T-cell (primary cell): Measurements from ENCODE around the gene ANXA6. TPM values are rescaled to one million over a fixed set of nuclear protein-coding genes. Genes with fewer than 3 reads are reported as not detected.
"Not testable (repeated sequence)": the region's sequence is repeated elsewhere in the genome, so short reads cannot be mapped to it uniquely, and the experiment has no call there.

ENCODE experiments used
- ATAC-seq, 4 experiments: fragments of 200-7000 bp in 3 of 4; fragments of 150-1000 bp in 1 of 4; cut with Tn5 transposase; replicated peaks in 1 of 4; 1 replicate in 3 of 4; 2 replicates in 1 of 4; pipeline ENCODE4 v1.10.0; 2021; ENCODE audit warnings: moderate library complexity in 3 of 4, mild to moderate bottlenecking in 2 of 4, moderate number of reproducible peaks in 1 of 4
- CTCF ChIA-PET, 2 donors: fragments of 300-600 bp; sonication (Branson Sonifier 250); formaldehyde crosslinking; loops; one replicate each; lab custom pipeline; 2022; ENCODE audit warnings: antibody characterized with exemption in 2 of 2; lab: Charles Lee
- POLR2A ChIA-PET, 2 donors: fragments of 300-600 bp; sonication (Branson Sonifier 250); formaldehyde crosslinking; loops; one replicate each; lab custom pipeline; 2022; ENCODE audit warnings: antibody characterized with exemption in 2 of 2; lab: Charles Lee
- DNase-seq, 35 experiments: peaks; one replicate each; pipeline versions ENCODE4 v3.0.0 to v3.0.0-alpha.2; 2013 to 2023
- H3K27ac ChIP-seq: one replicate; pipeline ENCODE4 v1.5.1; 2013; ENCODE audit warnings: low read length
- H3K27me3 ChIP-seq, 2 experiments: replicated peaks in 1 of 2; 1 replicate in 1 of 2; 2 replicates in 1 of 2; pipeline versions ENCODE4 v1.6.1 to v1.7.0; 2013; ENCODE audit warnings: low read length in 1 of 2, mixed read lengths in 1 of 2; ENCODE audit not compliant: control insufficient read depth in 2 of 2, insufficient read depth in 2 of 2; ENCODE audit errors: extremely low read depth in 1 of 2
- H3K36me3 ChIP-seq, 2 donors: 1 replicate in 1 of 2; 2 replicates in 1 of 2; pipeline versions ENCODE4 v1.6.1 to v1.7.0; 2013; ENCODE audit warnings: low read length in 1 of 2; ENCODE audit not compliant: control insufficient read depth in 2 of 2, insufficient read depth in 1 of 2; ENCODE audit errors: extremely low read depth in 1 of 2
- H3K4me1 ChIP-seq, 2 experiments: 1 replicate in 1 of 2; 2 replicates in 1 of 2; pipeline versions ENCODE4 v1.6.1 to v1.7.0; 2013; ENCODE audit warnings: low read length in 2 of 2, mixed read lengths in 1 of 2; ENCODE audit not compliant: insufficient read depth in 2 of 2, control insufficient read depth in 1 of 2; ENCODE audit errors: extremely low read depth in 1 of 2
- H3K4me3 ChIP-seq, 2 donors: 1 replicate in 1 of 2; 2 replicates in 1 of 2; pipeline versions ENCODE4 v1.5.1 to v1.7.0; 2013; ENCODE audit warnings: mild to moderate bottlenecking in 2 of 2, low read length in 1 of 2, moderate library complexity in 1 of 2; ENCODE audit not compliant: control insufficient read depth in 1 of 2; ENCODE audit errors: extremely low read depth in 1 of 2
- H3K9me3 ChIP-seq: 2 replicates; pipeline ENCODE4 v1.7.0; 2013
- H3K27ac Mint-ChIP-seq, 2 donors: one replicate each; pipeline ENCODE4 v1.8.0; 2020 to 2021; ENCODE audit warnings: mild to moderate bottlenecking in 2 of 2, mixed read lengths in 2 of 2
- H3K27me3 Mint-ChIP-seq, 2 donors: one replicate each; pipeline ENCODE4 v1.8.0; 2021 to 2022; ENCODE audit warnings: mixed read lengths in 2 of 2
- H3K36me3 Mint-ChIP-seq: one replicate; pipeline ENCODE4 v1.8.0; 2021; ENCODE audit warnings: mixed read lengths
- H3K4me1 Mint-ChIP-seq, 3 donors: one replicate each; pipeline ENCODE4 v1.8.0; 2020 to 2022; ENCODE audit warnings: mixed read lengths in 3 of 3, mild to moderate bottlenecking in 1 of 3
- H3K4me3 Mint-ChIP-seq, 3 donors: one replicate each; pipeline ENCODE4 v1.8.0; 2020 to 2022; ENCODE audit warnings: mild to moderate bottlenecking in 3 of 3, mixed read lengths in 3 of 3, moderate library complexity in 3 of 3
- H3K9me3 Mint-ChIP-seq, 3 donors: one replicate each; pipeline ENCODE4 v1.8.0; 2020 to 2022; ENCODE audit warnings: mixed read lengths in 3 of 3
- WGBS: methylation state at CpG from one replicate; pipeline ENCODE4 v1.1.5; 2013; ENCODE audit warnings: missing lambda C conversion rate; ENCODE audit not compliant: insufficient coverage; 5-methylcytosine and 5-hydroxymethylcytosine counted together
- total RNA-seq, 35 experiments: library from RNA in 6 of 35; stranded (reverse) in 6 of 35; fragments of 120-200 nt in 1 of 35; gene quantifications; one replicate each; pipeline versions ENCODE4 v1.2.1 to v1.2.4 and lab custom pipeline; 2013 to 2026

ANXA6 gene
- total RNA-seq, 5 donors from 2014 or later (not counting 1 experiment from before 2014, with no cell fraction given), result 266 to 395 (median 345) TPM

DNA sequence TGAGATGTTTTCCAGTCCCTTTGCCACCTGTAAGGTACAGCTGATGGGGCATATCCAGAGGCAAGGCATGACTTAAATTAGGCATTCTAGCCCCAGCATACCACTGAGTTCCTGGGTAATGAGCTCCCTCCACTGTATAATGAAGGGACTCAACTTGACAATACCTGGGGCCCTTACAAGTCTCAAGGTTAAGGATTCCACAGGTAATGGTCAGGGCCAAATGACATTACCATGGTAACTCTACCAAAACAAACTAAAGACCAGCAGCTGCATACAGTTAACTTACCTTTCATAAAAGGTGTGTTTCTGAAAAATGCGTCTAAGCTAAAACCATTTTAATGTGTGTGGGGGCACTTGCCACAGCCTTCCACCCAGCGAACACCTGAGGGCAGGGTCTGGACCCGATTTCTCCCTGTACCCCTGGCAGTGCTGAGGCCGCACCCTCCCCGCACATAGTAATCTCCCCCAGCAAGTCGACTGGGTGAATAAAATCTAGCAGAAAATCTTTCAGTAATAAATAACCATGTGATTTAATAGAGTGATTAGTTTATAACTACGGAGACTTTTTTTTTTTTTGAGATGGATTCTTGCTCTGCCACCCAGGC lies 42.1 kb upstream of the ANXA6 start:
- Mint-ChIP-seq H3K27me3 (no peaks in the 10 kb centered on the region), H3K4me3 (no peak overlapping the region), H3K9me3 (no peaks in the 10 kb centered on the region), H3K36me3 (peaks cover 52% of the 10 kb centered on the region), H3K4me1 (peaks cover 43 to 52% (median 50%) of the 10 kb centered on the region in 3 donors), H3K27ac (peak overlapping the region; percentile 21 to 89)
- no CpG with 5 or more reads among the region's 7 CpGs for WGBS
- DNase-seq, result no peak
- H3K36me3 ChIP-seq, result peaks cover 8 to 69% of the 10 kb centered on the region in 2 donors
- ChIA-PET POLR2A (interaction anchor here in 1 of 2 donors (0.5 kb wide), 1 partner anchor 716 kb away, joined by 3 read pairs; no protein-coding TSS in a partner anchor), CTCF (interaction anchor here in 1 of 2 donors (0.5 kb wide), 1 partner anchor 28 kb away, joined by 3 read pairs; no protein-coding TSS in a partner anchor)
- H3K9me3 ChIP-seq, result no peaks in the 10 kb centered on the region
- H3K4me3 ChIP-seq, result no peak overlapping the region
- H3K27ac ChIP-seq, result no peak overlapping the region
- peaks cover 9 to 30% of the 10 kb centered on the region in 2 experiments for H3K4me1 ChIP-seq
- no peak for ATAC-seq
- no peaks in the 10 kb centered on the region for H3K27me3 ChIP-seq

DNA sequence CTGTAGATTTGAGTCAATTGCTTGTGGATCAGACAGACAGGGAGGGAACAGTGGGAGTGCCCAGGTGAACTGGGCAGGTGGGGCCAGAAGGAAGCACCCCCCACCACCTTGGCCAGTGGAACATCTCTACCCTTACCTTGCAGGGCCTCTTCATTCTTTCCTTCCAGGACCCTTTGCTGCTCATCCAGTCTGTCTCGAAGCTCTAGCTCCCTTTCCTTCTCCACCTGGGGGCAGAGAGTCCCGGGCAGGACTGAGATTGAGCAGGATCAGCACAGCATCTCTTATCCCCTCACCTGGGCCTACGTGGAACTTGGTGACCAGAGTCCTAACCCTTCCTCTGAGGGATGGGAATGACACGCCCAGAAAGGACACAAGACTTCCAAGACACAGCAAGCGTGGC lies 41.3 kb upstream of the ANXA6 start:
- Mint-ChIP-seq H3K4me1 (peaks cover 49 to 53% (median 49%) of the 10 kb centered on the region in 3 donors), H3K27ac (peak overlapping the region; percentile 55 to 89), H3K27me3 (no peaks in the 10 kb centered on the region), H3K36me3 (peaks cover 58% of the 10 kb centered on the region), H3K4me3 (no peak overlapping the region), H3K9me3 (no peaks in the 10 kb centered on the region)
- ChIA-PET POLR2A (interaction anchor here in 1 of 2 donors (0.6 kb wide), 1 partner anchor 140 kb away, joined by 3 read pairs; no protein-coding TSS in a partner anchor), CTCF (interaction anchor here in 1 of 2 donors (1.0 kb wide), 1 partner anchor 25 kb away, joined by 4 read pairs; the partner anchor contains the start of gene CCDC69)
- ATAC-seq (no peak), DNase-seq (no peak)
- Histone ChIP-seq H3K4me1 (peaks cover 9 to 30% of the 10 kb centered on the region in 2 experiments), H3K27ac (no peak overlapping the region), H3K27me3 (no peaks in the 10 kb centered on the region), H3K36me3 (peaks cover 3 to 69% of the 10 kb centered on the region in 2 donors), H3K4me3 (no peak overlapping the region), H3K9me3 (no peaks in the 10 kb centered on the region)
- WGBS, result 94% methylated on average over 2 of the region's 5 CpGs

GRCh38 chr5:151197291-151197600 lies 39.7 kb upstream of the ANXA6 start:
- H3K27ac Mint-ChIP-seq, result peak overlapping the region; percentile 73 to 85
- H3K27me3 ChIP-seq, DNase-seq, H3K4me3 ChIP-seq, H3K4me3 Mint-ChIP-seq, H3K27ac ChIP-seq, H3K9me3 ChIP-seq, CTCF ChIA-PET, H3K27me3 Mint-ChIP-seq, POLR2A ChIA-PET, ATAC-seq, H3K9me3 Mint-ChIP-seq: not testable (repeated sequence)
- 100% methylated on average over 4 of the region's 9 CpGs for WGBS
- H3K36me3 Mint-ChIP-seq, result peaks cover 68% of the 10 kb centered on the region
- Histone ChIP-seq H3K4me1 (peaks cover 3 to 19% of the 10 kb centered on the region in 2 experiments), H3K36me3 (peaks cover 3 to 75% of the 10 kb centered on the region in 2 donors)
- H3K4me1 Mint-ChIP-seq, result peaks cover 47 to 55% (median 51%) of the 10 kb centered on the region in 3 donors

GRCh38 chr5:151196556-151197290 lies 39.1 kb upstream of the ANXA6 start:
- H3K36me3 Mint-ChIP-seq, result peaks cover 73% of the 10 kb centered on the region
- POLR2A ChIA-PET, result no interaction called here
- H3K27me3 Mint-ChIP-seq, result no peaks in the 10 kb centered on the region

DNA sequence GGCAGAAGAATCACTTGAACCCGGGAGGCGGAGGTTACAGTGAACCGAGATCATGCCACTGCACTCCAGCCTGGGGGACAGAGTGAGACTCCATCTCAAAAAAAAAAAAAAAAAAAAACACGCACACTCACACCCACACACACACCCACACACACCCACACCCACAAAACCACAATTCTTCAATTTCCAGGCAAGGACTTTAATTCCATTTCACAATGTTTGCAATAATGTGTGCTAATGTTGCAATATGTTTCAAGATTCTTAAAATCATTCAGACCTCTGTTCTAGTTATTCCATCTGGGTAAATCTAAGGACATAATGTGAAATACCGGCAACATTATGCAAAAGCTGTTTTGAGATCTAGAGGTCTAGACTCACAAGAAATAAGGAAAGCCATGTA lies 38.0 kb upstream of the ANXA6 start:
- Histone ChIP-seq H3K4me1 (peaks cover 3 to 19% of the 10 kb centered on the region in 2 experiments), H3K36me3 (peaks cover 3 to 65% of the 10 kb centered on the region in 2 donors), H3K4me3 (no peak overlapping the region), H3K27me3 (no peaks in the 10 kb centered on the region), H3K27ac (no peak overlapping the region), H3K9me3 (peaks cover 4% of the 10 kb centered on the region)
- peak in 1 of 4 experiments; percentile 35 for ATAC-seq
- H3K9me3 Mint-ChIP-seq, result peaks cover 4 to 11% (median 6%) of the 10 kb centered on the region in 3 donors
- H3K27me3 Mint-ChIP-seq, result no peaks in the 10 kb centered on the region
- peaks cover 52 to 64% (median 55%) of the 10 kb centered on the region in 3 donors for H3K4me1 Mint-ChIP-seq
- POLR2A ChIA-PET, result interaction anchor here in 1 of 2 donors (0.6 kb wide), 1 partner anchor 47 kb away, joined by 3 read pairs; no protein-coding TSS in a partner anchor
- no CpG with 5 or more reads among the region's 5 CpGs for WGBS
- H3K36me3 Mint-ChIP-seq, result peaks cover 74% of the 10 kb centered on the region
- DNase-seq, result no peak
- CTCF ChIA-PET, result no interaction called here
- H3K4me3 Mint-ChIP-seq, result peak overlapping the region in 1 of 3 donors; percentile 29
- peak overlapping the region; percentile 73 to 85 for H3K27ac Mint-ChIP-seq

More at GRCh38 chr5:151196556-151197290, 39.1 kb upstream of the ANXA6 start:
- peak overlapping the region; percentile 25 for H3K27ac ChIP-seq
- no peak overlapping the region for H3K4me3 ChIP-seq
- CTCF ChIA-PET, result no interaction called here
- peaks cover 3 to 18% of the 10 kb centered on the region in 2 experiments for H3K4me1 ChIP-seq
- WGBS, result 76% methylated on average over 4 of the region's 5 CpGs
- no peak overlapping the region for H3K4me3 Mint-ChIP-seq
- no peaks in the 10 kb centered on the region for H3K27me3 ChIP-seq
- H3K36me3 ChIP-seq, result peaks cover 3 to 71% of the 10 kb centered on the region in 2 donors
- peaks cover 4% of the 10 kb centered on the region for H3K9me3 ChIP-seq
- peaks cover 0 to 7% (median 2%) of the 10 kb centered on the region in 3 donors for H3K9me3 Mint-ChIP-seq
- ATAC-seq (peak; percentile 27 to 70 (median 36)), DNase-seq (no peak)
- peaks cover 48 to 61% (median 52%) of the 10 kb centered on the region in 3 donors for H3K4me1 Mint-ChIP-seq
- peak overlapping the region; percentile 73 to 85 for H3K27ac Mint-ChIP-seq

DNA sequence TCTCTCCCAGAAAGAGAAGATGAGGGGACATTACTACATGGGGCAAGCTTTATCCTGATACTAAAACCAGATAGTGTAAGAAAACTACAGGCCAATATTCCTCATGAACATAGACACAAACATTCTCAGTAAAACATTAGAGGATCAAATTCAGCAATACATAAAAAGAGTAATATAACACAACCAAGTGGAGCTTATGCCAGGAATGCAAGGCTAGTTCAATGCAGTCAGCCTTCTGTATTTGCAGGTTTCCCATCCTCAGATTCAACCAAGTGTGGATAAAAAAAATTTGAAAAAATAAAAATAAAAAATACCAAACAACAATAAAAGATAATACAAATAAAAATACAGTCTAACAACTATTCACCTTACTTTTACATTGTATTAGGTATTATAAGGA lies 35.0 kb upstream of the ANXA6 start:
- Histone ChIP-seq H3K36me3 (peaks cover 0 to 58% of the 10 kb centered on the region in 2 donors), H3K4me1 (peaks cover 3 to 23% of the 10 kb centered on the region in 2 experiments), H3K27me3 (no peaks in the 10 kb centered on the region), H3K4me3 (no peak overlapping the region), H3K9me3 (peaks cover 6% of the 10 kb centered on the region), H3K27ac (no peak overlapping the region)
- H3K9me3 Mint-ChIP-seq, result peaks cover 4 to 28% (median 15%) of the 10 kb centered on the region in 3 donors
- DNase-seq (no peak), ATAC-seq (no peak)
- no peaks in the 10 kb centered on the region for H3K27me3 Mint-ChIP-seq
- ChIA-PET POLR2A (interaction anchor here (0.6 to 0.9 kb wide), 6 partner anchors 12 to 232 kb away, joined by 3 to 12 read pairs (median 4); no protein-coding TSS in a partner anchor), CTCF (interaction anchor here (0.6 to 1.2 kb wide), 5 partner anchors 46 to 1055 kb away, joined by 3 to 5 read pairs (median 3); no protein-coding TSS in a partner anchor)
- H3K36me3 Mint-ChIP-seq, result peaks cover 79% of the 10 kb centered on the region
- peak overlapping the region in 1 of 2 donors; percentile 74 for H3K27ac Mint-ChIP-seq
- H3K4me1 Mint-ChIP-seq, result peaks cover 62 to 77% (median 71%) of the 10 kb centered on the region in 3 donors
- no peak overlapping the region for H3K4me3 Mint-ChIP-seq
